K562 (cell line): Measurements from ENCODE around the gene SKIC2. TPM values are rescaled to one million over a fixed set of nuclear protein-coding genes. Genes with fewer than 3 reads are reported as not detected.

Experiments used
- ATF6 ChIP-seq: sonication (generic); formaldehyde crosslinking; IDR thresholded peaks from 2 replicates; pipeline ENCODE4 v1.4.0; 2020; ENCODE audit warnings: mild to moderate bottlenecking, missing genetic modification reagents
- CCAR2 ChIP-seq: fragments of 200-400 bp; formaldehyde crosslinking; IDR thresholded peaks from 2 replicates; pipeline ENCODE4 v1.6.1; 2017; ENCODE audit warnings: mild to moderate bottlenecking, low read depth, low read length
- CHD4 ChIP-seq: fragments of 200-600 bp; sonication (generic); IDR thresholded peaks from 3 replicates; pipeline ENCODE4 v1.6.1; 2012; ENCODE audit warnings: low read depth, mild to moderate bottlenecking, mixed read lengths, low read length, inconsistent platforms; ENCODE audit not compliant: insufficient read depth, insufficient replicate concordance, poor library complexity, severe bottlenecking
- FOXP4 ChIP-seq: sonication (generic); formaldehyde crosslinking; IDR thresholded peaks from 2 replicates; pipeline ENCODE4 v1.8.0; 2022; ENCODE audit warnings: mild to moderate bottlenecking, missing genetic modification reagents, borderline replicate concordance
- GTF2A2 ChIP-seq: IDR thresholded peaks from 2 replicates; pipeline ENCODE4 v1.6.1; 2016; ENCODE audit warnings: mild to moderate bottlenecking, missing genetic modification characterization, missing compliant biosample characterization
- HDAC2 ChIP-seq: fragments of 450-650 bp; IDR thresholded peaks from 2 replicates; pipeline ENCODE4 v1.6.1; 2016; ENCODE audit warnings: mild to moderate bottlenecking
- HEY1 ChIP-seq: fragments of 250-450 bp; sonication (Bioruptor Pico); IDR thresholded peaks from 2 replicates; pipeline ENCODE4 v1.5.0; 2020; ENCODE audit warnings: mild to moderate bottlenecking, moderate library complexity, borderline replicate concordance
- MTA3 ChIP-seq: fragments of 450-650 bp; formaldehyde crosslinking; IDR thresholded peaks from 2 replicates; pipeline ENCODE4 v1.6.1; 2017; ENCODE audit warnings: mild to moderate bottlenecking, borderline replicate concordance
- MYC ChIP-seq, 2 experiments: fragments of 250-450 bp in 1 of 2; sonication (Bioruptor Pico) in 1 of 2; IDR thresholded peaks; 2 replicates each; pipeline versions ENCODE4 v1.5.1 to v1.6.1; 2012 to 2021; ENCODE audit warnings: low read depth in 2 of 2, borderline replicate concordance in 1 of 2, improper control_type of control experiment in 1 of 2, low read length in 1 of 2, mild to moderate bottlenecking in 1 of 2, moderate library complexity in 1 of 2
- RAD21 ChIP-seq, 2 experiments: fragments of 250-450 bp in 1 of 2; fragments of 450-650 bp in 1 of 2; sonication (Bioruptor Pico) in 1 of 2; formaldehyde crosslinking in 1 of 2; IDR thresholded peaks in 1 of 2; conservative IDR thresholded peaks in 1 of 2; 2 replicates each; pipeline versions ENCODE4 v1.4.0 to v1.8.0; 2020 to 2022; ENCODE audit warnings: mild to moderate bottlenecking in 2 of 2, moderate library complexity in 1 of 2
- XRCC4 ChIP-seq: IDR thresholded peaks from one replicate; pipeline ENCODE4 v1.6.1; 2011; ENCODE audit not compliant: insufficient read depth, insufficient read length; ENCODE audit errors: extremely low read depth
- ZBTB34 ChIP-seq: fragments of 250-450 bp; sonication (Bioruptor Pico); IDR thresholded peaks from 2 replicates; pipeline ENCODE4 v1.8.0; 2021; ENCODE audit warnings: mild to moderate bottlenecking, moderate library complexity
- ZBTB9 ChIP-seq: fragments of 450-650 bp; formaldehyde crosslinking; IDR thresholded peaks from 2 replicates; pipeline ENCODE4 v1.4.0; 2020; ENCODE audit warnings: mild to moderate bottlenecking, moderate library complexity
- ZEB2 ChIP-seq: fragments of 450-650 bp; IDR thresholded peaks from 2 replicates; pipeline ENCODE4 v1.6.1; 2016
- ZNF232 ChIP-seq: sonication (generic); formaldehyde crosslinking; IDR thresholded peaks from 2 replicates; pipeline ENCODE4 v1.8.0; 2022; ENCODE audit warnings: mild to moderate bottlenecking, missing genetic modification reagents
- ZNF324 ChIP-seq: fragments of 250-450 bp; sonication (Bioruptor Pico); IDR thresholded peaks from 2 replicates; pipeline ENCODE4 v1.4.0; 2020; ENCODE audit warnings: mild to moderate bottlenecking
- ZNF79 ChIP-seq: fragments of 250-450 bp; sonication (Bioruptor Pico); IDR thresholded peaks from 2 replicates; pipeline ENCODE4 v1.4.0; 2020; ENCODE audit warnings: low read depth, mild to moderate bottlenecking, moderate library complexity
- polyA plus RNA-seq, 8 experiments: library from polyadenylated mRNA; depleted of rRNA in 4 of 8; stranded (reverse) in 5 of 8; unstranded in 3 of 8; fragments of >200 nt; fragmentation: Nextera tagmentation in 2 of 8; fragmentation: Illumina TruSeq in 1 of 8; extraction: Ambion mirVana in 2 of 8; extraction: Trizol in 1 of 8; gene quantifications; 2 replicates each; pipeline versions ENCODE4 v1.2.1 to v1.2.3, GENCODE V29; 2011 to 2014; ENCODE audit warnings: inconsistent platforms in 1 of 8, missing spikeins in 1 of 8
- total RNA-seq, 7 experiments: library from RNA; depleted of rRNA in 6 of 7; stranded (reverse); fragments of >200 nt in 6 of 7; fragmentation: Illumina TruSeq in 2 of 7; extraction: Trizol in 2 of 7; gene quantifications; 2 replicates each; pipeline versions ENCODE4 v1.2.1 to v1.2.3, GENCODE V29; 2011 to 2021; ENCODE audit warnings: low replicate concordance in 1 of 7

The SKIC2 gene
- total and polyA plus RNA-seq, 9 of the 15 experiments (the other 6 are each of a cell fraction or from before 2014, with no cell fraction given): 3.3 to 94.6 (median 38.8) TPM

- TF ChIP-seq ZNF232 (CRISPR knock-in tag): no peak
- peak; percentile 81; the same call in 1 of the 2 replicates for TF ChIP-seq HDAC2
- TF ChIP-seq CCAR2: no peak
- no peak for TF ChIP-seq RAD21 (CRISPR knock-in tag; conservative IDR thresholded peaks at IDR 0.05 in 1 of 2, IDR thresholded peaks at IDR 0.05 in 1 of 2)
- no peak for TF ChIP-seq GTF2A2 (tag)
- no peak for TF ChIP-seq ZBTB9 (CRISPR knock-in tag)
- no peak for TF ChIP-seq CHD4
- no peak for TF ChIP-seq XRCC4
- 0 out of 2 replicates have a peak, but pooled peaks have one; percentile 53 for TF ChIP-seq ZEB2
- peak; percentile 86 for TF ChIP-seq MYC (IDR thresholded peaks at IDR 0.05; ENCODE audit: low read depth, low read length)
- TF ChIP-seq MYC (CRISPR knock-in tag; IDR thresholded peaks at IDR 0.05; ENCODE audit: borderline replicate concordance, low read depth): no peak
- 0 out of 2 replicates have a peak, but pooled peaks have one; percentile 78 for TF ChIP-seq MTA3
- no peak for TF ChIP-seq HEY1
- no peak for TF ChIP-seq ZBTB34 (CRISPR knock-in tag)
- no peak for TF ChIP-seq FOXP4 (CRISPR knock-in tag)
- no peak for TF ChIP-seq ATF6 (CRISPR knock-in tag)
- no peak for TF ChIP-seq ZNF79
- no peak for TF ChIP-seq ZNF324 (CRISPR knock-in tag)
Observed at GRCh38 chr6:31948753-31949413, 10.1 kb upstream of the SKIC2 start (continued).
